GM21786 (cell line): ENCODE measurements around the gene PID1.
"Not testable (repeated sequence)": the region's sequence is repeated elsewhere in the genome, so short reads cannot be mapped to it uniquely, and the experiment has no call there.

Experiments used
- ATAC-seq: cut with Tn5 transposase; IDR thresholded peaks from one replicate; pipeline ENCODE4 v1.9.1; 2021; ENCODE audit not compliant: unreplicated experiment

Gene PID1

DNA sequence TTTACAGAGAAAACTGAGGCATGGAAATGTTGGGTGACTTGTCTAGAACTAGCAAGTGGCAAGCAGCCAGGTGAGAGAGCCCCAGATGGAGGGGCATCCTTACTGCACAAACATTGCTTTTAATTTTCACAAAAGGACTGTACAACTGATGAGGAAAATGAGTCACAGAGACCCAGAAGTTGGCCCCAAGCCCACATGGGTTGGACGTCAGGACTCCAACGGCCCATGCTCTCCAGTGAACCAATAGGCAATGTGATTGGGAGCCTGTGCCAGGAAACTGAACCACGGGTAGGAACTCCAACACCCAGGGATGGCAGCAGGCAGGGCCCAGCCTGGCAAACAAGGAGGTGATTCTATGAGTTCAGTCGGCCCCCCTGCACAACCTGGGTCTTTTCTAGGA is 50.8 kb downstream of the PID1 start:
- no peak for ATAC-seq

DNA sequence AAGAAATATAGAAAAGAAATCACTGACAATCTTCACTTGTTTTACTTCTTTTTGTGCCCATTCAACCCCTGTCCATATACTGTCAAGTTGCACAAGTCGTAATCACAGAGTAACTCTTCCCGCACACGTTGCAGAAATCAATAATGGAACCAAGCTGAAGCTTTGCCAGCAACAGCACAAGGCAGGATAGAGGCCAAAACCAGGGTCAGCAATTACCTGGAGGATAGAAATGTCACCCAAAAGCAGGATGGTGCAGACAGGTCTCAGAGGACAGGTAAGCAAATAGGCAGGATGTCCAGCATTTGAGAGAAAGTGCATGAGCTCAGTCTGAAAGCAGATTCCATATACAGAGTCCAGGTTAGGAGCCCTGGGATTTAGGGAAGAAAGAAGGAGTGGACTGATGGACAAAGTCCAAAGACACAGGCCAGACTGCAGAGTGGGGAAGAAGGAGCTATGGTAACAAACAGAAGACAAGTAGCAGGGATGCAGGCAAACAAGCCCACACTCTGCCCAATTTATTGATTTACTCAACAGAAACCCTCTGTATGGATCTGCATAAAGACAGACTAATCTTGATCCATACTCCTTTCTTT is 52.7 kb downstream of the PID1 start:
- no peak for ATAC-seq

DNA sequence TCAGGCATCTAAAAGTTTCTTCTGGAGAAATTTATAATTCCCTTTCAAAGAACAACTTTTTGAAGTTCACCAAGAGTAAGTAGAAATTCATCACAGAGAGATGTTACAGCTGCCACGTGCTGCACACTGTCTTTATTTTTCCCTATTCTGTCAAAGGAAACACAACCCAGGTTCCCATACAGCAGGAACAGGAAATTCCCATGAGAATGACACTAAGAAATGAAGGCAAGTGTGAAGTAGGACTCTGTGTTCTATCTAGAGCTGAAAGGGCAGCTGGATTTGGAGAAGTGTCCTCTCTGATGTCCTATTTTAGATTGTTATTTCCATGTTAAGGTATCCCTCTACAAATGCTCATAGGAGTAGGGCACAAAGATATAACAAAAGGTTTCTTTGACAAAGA is 58.8 kb downstream of the PID1 start:
- ATAC-seq: no peak

DNA sequence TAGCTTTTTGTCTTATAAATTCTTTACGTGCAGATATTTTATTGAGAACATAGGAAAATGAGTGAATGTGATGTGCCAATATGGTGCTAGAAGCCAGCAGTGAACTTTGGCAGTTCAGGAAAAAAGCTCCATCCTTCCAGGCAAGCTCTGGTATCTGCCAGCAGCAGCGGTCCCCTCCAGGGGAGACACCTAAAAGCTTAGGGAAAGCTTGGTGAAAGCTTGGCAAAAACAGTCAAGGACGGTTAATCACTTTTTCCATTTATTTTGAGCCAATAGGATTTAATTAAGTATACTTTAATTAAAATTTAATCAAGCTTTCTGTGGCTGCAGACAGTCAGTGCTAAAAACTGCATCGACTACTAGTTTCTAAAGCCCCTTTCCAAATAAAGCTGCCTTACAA is 60.4 kb downstream of the PID1 start:
- no peak for ATAC-seq

DNA sequence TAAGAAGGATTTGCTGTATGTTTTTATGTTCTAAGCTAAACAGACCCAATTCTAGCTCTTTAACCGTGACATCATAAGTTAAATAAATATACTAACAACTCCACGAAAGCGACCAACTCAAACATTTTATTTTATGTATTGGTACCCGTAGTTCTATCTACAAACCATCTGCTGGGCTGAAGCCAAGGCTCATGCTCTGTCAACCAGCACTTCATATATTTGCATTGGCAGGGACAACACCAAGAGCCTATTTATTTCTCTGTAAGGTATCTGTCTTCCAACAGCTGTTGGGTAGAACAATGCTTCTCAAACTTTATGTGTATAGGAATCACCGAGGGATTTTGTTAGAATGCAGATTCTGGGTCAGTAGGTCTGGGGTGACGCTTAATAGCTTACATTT is 64.5 kb downstream of the PID1 start:
- ATAC-seq: no peak

DNA sequence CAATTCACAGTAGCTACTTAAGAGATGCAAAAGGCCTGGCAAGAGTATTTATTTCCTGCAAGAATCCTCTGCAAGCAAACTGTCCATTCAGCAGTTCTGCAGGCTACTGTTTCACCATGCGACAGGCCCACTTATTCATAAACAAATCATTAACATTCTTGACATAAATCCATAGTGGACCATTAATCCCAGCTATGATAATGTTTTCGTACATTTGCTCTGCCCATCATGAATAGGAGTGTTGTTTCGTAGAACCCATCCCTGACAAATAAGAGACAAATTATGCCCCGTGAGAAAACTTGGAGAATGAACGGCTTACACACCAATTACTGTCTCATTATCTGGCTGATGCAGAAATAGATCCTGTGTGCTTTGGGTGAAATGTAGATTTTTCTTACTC is 65.4 kb downstream of the PID1 start:
- ATAC-seq: no peak

DNA sequence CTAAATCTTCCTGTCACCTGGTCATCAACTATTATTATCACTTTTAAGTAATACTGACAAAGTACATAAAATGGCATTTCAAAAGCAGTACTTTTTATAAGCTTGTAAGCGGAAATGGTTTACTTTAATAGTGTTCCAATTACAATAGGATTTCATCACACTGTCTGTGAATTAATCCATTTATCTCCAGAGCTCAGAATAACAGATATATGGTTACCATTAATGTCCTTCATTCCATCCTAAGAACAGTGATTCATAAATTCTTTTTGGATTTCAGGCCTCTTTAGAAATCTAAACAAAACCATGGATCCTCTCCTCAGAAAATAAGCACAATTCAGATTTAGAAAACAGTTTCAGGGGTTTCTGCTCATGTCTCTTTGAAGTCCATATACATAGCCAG is 68.4 kb downstream of the PID1 start:
- no peak for ATAC-seq

DNA sequence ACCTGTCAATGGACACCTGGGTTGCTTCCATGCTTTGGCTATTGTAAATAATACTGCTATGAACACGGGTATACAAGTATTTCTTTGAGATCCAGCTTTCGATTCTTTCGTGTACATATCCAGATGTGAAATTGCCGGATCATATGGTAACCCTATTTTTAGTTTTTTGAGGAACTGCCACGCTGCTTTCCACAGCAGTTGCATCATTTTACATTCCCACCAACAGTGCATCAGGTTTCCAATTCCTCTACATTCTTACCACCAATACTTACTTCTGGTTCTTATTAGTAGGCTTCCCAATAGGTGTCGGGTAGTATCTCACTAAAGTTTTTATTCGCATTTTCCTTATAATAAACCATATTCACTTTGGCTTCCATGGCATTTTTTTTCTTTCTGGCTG is 69.6 kb downstream of the PID1 start:
- ATAC-seq: no peak

DNA sequence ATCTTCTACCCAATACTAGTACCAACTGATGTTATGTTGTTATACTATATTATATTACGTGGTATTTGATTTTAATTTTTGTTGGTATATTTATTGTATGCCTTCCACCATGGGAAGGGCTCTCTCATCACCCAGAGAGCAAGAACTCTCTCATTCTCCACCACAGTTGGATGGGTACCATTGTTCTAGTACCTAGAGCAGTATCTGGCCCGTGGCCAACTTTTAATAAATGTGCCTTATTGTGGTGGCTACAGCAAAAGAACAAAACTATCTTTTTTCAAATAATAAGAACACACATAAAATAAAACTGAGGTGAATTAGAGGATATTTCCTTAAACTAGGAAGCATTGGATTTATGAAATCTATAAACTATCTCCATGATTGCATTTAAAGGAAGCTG is 71.8 kb downstream of the PID1 start:
- ATAC-seq: no peak

DNA sequence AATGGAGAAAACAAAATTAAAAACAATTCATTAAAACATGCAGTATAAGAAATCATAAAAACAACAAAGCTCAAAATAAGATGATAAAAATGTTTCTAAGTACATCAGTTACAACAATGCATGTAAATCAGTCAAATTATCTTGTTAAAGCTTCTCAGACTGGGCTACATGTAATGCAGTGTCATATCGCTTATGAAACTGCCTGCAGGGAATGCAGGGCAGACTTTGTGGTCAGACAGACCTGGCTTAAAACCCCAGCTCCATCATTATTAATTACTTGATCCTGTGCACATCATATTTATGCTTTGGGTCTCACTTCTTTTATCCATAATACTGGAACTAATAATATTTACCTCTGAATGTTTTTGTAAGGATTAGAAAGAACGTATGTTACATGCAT is 74.6 kb downstream of the PID1 start:
- no peak for ATAC-seq

DNA sequence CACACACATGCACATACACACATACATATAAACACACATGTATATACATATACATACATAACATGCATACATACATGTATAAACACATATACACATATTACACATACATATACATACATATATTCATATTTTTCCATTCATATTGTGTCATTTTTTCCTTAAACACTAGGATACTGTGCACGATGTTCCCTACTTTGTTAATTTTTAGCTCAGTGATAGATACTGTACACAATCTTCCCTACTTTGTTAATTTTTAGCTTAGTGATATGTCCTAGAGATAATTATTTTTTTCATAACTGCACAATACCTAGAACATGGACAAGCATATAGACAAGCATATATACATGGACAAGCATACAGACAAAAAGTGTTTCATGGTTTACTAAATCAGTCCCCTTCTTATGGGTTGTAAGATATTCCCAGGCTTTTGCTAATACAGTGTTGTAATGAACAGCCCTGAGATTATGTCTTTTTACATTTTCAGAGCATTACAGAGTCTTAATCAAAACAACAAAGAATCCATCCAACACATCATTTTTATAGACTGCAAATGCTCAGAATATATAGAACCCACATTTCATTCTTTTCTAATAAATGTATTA is 75.6 kb downstream of the PID1 start:
- no peak for ATAC-seq

DNA sequence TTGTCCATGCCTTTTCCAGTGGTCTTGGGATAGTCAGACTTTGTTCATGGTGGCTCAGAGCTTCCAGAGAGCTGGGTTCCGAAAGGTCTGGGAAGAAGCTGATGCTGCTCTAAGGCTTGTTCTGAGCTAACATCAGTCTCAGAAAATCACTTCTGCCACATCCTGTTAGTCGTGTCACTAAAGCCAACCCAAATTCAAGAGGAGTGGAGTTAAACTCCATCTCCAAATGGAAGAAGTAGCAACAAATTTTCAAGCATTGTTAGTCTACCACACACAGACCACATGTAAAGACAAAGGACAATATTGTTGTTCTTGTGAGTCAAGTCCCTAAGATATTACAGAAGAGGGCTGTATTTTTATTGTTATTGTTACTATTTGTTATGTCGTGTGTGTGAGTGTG is 77.8 kb downstream of the PID1 start:
- ATAC-seq: no peak

DNA sequence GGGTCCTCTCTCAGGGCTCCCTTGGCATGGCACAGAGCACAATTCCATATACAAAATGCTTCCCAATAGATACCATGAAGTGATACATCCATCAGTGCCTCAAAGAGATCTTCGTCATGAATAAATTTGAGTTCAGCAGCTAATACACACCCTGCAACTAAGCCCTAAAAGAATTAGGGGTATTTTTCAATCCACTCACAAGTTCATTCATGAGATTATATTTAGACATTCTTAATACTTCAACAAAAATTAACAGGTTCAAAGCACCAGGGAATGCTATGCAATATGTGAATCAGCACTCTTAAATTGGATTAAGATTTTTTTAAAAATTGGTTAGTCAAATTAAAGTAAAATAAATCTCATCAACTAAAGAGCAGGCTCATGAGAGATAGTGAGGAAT is 79.7 kb downstream of the PID1 start:
- no peak for ATAC-seq

DNA sequence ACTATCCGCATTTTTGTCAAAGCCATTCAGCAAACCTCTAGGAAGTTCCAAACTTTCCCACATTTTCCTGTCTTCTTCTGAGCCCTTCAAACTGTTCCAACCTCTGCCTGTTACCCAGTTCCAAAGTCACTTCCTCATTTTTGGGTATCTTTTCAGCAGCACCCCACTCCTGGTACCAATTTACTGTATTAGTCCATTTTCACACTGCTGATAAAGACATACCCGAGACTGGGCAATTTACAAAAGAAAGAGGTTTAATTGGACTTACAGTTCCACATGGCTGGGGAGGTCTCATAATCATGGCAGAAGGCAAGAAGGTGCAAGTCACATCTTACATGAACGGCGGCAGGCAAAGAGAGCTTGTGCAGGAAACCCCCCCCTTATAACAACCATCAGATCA is 84.0 kb downstream of the PID1 start:
- ATAC-seq: not testable (repeated sequence)

DNA sequence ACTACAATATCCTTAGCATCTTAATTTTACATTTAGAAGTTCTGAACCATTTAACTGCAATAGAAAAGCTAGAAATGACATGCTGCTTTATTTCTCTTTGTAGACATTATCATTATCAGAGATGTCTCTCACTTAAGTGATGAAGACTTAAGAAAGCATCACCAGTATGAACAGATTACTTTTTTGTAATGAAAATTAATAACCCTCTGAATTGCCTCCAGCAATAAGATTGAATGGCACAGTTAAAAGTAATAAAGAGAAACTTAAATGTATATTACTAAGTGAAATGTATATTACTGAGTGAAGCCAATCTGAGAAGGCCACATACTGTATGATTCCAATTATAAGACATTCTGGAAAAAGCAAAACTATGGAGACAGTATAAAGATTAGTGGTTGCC is 89.4 kb downstream of the PID1 start:
- no peak for ATAC-seq

DNA sequence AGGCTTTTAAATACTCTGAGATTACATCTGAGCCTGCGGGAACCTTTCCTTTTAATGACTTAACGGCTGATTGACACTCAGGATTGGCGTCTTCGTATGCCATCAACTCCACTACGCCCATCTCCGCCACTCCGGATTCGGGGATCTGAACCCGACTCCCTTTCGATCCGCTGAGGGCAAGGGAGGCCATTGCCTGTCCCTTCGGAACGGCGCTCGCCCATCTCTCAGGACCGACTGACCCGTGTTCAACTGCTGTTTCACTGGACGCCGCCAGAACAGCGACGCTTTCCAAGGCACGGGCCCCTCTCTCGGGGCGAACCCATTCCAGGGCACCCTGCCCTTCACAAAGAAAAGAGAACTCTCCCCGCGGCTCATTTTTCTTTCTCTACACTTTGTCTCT is 90.4 kb downstream of the PID1 start:
- ATAC-seq: no peak

DNA sequence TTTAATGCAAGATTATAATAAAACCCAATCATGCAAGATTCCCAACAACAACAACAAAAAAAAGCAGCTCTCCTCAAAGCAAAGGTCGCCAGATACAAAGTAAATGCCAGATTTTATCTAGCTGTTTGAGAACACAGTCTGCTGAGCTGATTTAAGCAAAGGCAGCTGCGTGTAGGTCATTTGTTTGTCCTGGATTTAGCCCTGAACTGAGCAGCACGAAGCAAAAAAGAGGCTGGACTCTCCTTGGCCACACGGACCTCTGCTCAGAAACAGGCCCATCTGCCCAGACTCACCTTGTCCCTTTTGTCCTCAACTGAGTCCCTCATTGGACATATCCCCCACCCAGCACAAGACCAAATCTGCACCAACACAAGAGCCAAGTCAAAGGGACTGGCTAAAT is 91.5 kb downstream of the PID1 start:
- ATAC-seq: no peak

DNA sequence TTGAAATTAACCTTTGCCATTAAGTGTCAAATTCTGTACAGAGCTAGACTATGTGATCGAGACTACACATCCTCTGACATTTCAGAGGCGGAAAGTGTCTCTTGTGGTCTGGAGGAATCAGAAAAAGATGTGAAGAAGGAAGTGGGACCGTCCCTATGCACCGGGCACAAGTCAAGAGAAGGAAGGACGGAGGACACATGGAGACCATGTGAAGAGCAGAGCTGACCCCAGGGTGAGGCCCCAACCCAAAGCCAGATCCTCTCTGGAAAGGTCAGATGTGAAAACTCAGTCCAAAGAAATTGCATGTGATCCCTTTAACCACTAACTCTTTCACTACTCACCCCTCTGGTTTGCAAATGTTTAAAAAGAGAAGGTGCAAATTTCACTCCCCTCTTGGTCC is 92.4 kb downstream of the PID1 start:
- ATAC-seq: no peak

DNA sequence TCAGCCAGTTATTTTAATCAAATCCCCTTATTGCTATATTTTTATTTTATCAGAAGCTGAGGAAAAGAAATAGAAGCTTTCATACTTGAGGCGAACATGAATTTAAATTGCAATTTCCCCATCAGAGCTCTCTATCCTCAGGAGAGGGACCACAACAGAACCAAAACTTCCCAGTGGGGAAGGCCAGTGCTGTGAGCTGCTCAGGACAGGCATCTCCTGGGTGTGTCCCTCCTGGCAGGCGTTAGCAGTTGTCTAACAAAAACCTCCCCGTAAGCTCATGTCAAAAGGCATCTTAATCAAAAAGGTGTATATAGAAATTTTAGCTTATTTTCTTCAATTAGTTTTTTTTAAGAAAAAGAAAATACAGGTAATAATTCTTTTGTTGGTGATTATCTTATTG is 93.0 kb downstream of the PID1 start:
- ATAC-seq: no peak

DNA sequence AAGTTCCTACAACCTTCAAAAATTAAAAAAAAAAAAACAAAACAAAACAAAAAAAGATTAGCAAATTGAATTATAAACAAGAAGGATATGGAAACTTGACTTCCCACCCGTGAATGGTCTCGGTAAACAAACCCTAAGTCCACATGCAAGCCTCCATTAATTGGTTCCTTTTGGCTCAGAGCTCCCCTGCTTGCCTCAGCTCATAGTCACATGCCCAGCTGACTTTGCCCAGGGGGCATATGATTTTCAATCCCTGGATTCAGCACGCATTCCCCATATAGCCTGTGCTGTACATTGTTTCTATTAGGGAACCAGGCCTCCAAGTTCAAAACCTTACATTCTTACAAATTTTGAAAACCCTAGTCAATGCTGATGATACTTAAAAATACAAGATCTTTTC is 95.0 kb downstream of the PID1 start:
- ATAC-seq: no peak

DNA sequence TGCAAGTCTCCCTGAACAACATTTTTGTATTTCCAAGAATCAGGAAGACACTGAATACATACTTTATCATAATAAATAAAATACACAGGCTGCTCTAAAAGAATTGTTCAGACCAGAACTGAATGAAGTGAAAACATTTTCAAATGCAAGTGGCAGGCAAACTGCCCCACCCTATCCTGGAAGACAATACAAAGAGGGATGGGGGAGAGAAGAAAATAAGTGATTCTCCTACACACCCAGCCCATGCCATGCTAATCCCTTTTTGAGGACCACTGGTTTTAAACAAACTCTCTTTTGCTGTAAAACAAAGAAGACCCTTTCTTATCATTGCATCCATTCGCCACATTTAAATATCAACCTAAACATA is 95.6 kb downstream of the PID1 start:
- ATAC-seq: no peak

DNA sequence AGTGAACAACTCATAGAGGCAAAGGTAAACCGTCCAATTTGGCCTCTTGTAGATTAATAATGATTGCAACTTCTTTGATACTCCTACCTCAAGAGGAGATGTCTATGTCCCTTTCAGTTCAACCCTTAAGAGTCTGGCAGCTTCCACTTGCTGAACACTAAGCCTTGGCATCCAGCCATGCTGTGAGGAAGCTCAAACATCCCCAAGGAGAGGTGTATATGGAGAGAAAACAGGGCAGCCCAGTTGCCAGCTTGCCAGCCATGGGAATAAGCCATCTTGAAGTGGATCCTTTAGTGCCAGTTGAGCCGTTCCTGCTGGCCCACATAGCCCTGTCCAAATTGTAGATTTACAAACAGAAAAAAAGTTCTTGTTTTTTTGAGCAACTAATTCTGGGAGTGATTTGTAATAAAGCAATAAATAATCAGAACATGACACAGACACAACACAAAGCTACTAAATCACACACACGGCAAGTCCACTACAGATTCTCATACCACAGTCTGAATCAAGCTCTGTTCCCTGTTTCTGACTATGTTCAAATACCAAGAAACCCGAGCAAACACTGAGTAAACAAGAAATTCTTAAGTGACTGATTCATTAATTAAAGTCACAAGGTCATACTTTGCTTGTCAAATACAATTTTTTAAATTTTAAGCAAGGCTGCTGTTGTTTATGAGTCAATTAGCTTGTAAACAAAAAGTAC is 96.1 kb downstream of the PID1 start:
- no peak for ATAC-seq

DNA sequence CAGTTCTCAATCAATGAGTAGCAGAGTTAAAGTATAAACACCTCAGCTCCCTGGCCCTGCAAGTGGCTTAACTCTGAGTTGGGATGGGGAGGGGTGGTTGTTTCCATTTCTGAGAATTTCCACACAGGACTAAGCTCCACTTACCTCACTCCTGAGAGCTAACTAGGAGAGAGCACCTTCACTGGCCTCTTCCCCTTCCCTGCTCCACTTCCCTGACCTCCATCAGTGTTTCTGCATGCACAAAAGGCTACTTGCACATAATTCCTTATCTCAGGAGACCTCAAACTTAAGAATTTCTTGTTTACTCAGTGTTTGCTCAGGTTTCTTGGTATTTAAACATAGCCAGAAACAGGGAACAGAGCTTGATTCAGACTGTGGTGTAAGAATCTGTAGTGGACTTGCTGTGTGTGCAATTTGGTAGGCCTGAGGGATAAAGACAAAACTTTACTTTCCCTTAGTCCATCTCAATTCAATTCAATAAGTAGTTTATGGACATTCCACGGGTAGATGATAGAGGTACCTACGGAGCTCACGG is 97.2 kb downstream of the PID1 start:
- no peak for ATAC-seq
